K562 (cell line): ENCODE results near the gene SND1. TPM values are rescaled to one million over a fixed set of nuclear protein-coding genes. Genes with fewer than 3 reads are reported as not detected.

ENCODE experiments used
- ARID1B ChIP-seq: fragments of 450-650 bp; IDR thresholded peaks from 2 replicates; pipeline ENCODE4 v1.6.1; 2016; ENCODE audit warnings: antibody characterized with exemption, mild to moderate bottlenecking, inconsistent platforms
- CBFB ChIP-seq: sonication (generic); formaldehyde crosslinking; IDR thresholded peaks from 2 replicates; pipeline ENCODE4 v1.4.0; 2020; ENCODE audit warnings: mild to moderate bottlenecking, missing genetic modification reagents
- CC2D1A ChIP-seq: fragments of 450-650 bp; IDR thresholded peaks from 2 replicates; pipeline ENCODE4 v1.6.1; 2017; ENCODE audit warnings: mild to moderate bottlenecking
- ELF1 ChIP-seq: fragments of 200-800 bp; sonication (Bioruptor generic); IDR thresholded peaks from 2 replicates; pipeline ENCODE4 v1.6.1; 2016; ENCODE audit warnings: missing genetic modification characterization, missing compliant biosample characterization
- EP300 ChIP-seq: IDR thresholded peaks from 2 replicates; pipeline ENCODE4 v1.6.1; 2012; ENCODE audit warnings: low read length, improper control_type of control experiment
- FOXA3 ChIP-seq, 2 experiments: fragments of 450-650 bp in 1 of 2; sonication (generic) in 1 of 2; formaldehyde crosslinking; IDR thresholded peaks in 1 of 2; conservative IDR thresholded peaks in 1 of 2; 2 replicates each; pipeline versions ENCODE4 v1.4.0 to v1.8.0; 2020 to 2022; ENCODE audit warnings: mild to moderate bottlenecking in 2 of 2, missing genetic modification reagents in 1 of 2
- FOXP1 ChIP-seq: sonication (generic); formaldehyde crosslinking; IDR thresholded peaks from 2 replicates; pipeline ENCODE4 v1.8.0; 2022; ENCODE audit warnings: mild to moderate bottlenecking, missing genetic modification reagents
- HDAC8 ChIP-seq: fragments of 450-650 bp; IDR thresholded peaks from 2 replicates; pipeline ENCODE4 v1.6.1; 2016; ENCODE audit warnings: mild to moderate bottlenecking, missing genetic modification characterization, moderate library complexity, missing compliant biosample characterization
- IFI16 ChIP-seq: fragments of 250-450 bp; sonication (Bioruptor Pico); IDR thresholded peaks from 2 replicates; pipeline ENCODE4 v2.1.2; 2022; ENCODE audit warnings: mild to moderate bottlenecking, inconsistent platforms
- KLF13 ChIP-seq: fragments of 450-650 bp; IDR thresholded peaks from 2 replicates; pipeline ENCODE4 v1.6.1; 2016; ENCODE audit warnings: missing genetic modification characterization, low read depth, mild to moderate bottlenecking, missing compliant biosample characterization, moderate library complexity, borderline replicate concordance
- MEF2A ChIP-seq: IDR thresholded peaks from 2 replicates; pipeline ENCODE4 v1.6.1; 2011; ENCODE audit warnings: low read depth, mild to moderate bottlenecking, low read length, moderate library complexity; ENCODE audit not compliant: control insufficient read depth
- MTA1 ChIP-seq: fragments of 450-650 bp; IDR thresholded peaks from 2 replicates; pipeline ENCODE4 v1.6.1; 2017; ENCODE audit warnings: borderline replicate concordance
- NFATC3 ChIP-seq: fragments of 450-650 bp; IDR thresholded peaks from 2 replicates; pipeline ENCODE4 v1.6.1; 2017; ENCODE audit warnings: mild to moderate bottlenecking
- NONO ChIP-seq, 2 experiments: fragments of 200-400 bp in 1 of 2; fragments of 450-650 bp in 1 of 2; formaldehyde crosslinking in 1 of 2; IDR thresholded peaks; 2 replicates each; pipeline ENCODE4 v1.6.1; 2017; ENCODE audit warnings: low read depth in 2 of 2, mild to moderate bottlenecking in 2 of 2, moderate library complexity in 2 of 2, low read length in 1 of 2
- PTRF ChIP-seq: fragments of 450-650 bp; IDR thresholded peaks from 2 replicates; pipeline ENCODE4 v1.6.1; 2016; ENCODE audit warnings: mild to moderate bottlenecking, missing genetic modification characterization, missing compliant biosample characterization
- SAFB ChIP-seq: fragments of 200-400 bp; formaldehyde crosslinking; IDR thresholded peaks from 2 replicates; pipeline ENCODE4 v1.6.1; 2017; ENCODE audit warnings: low read depth, low read length, borderline replicate concordance
- SMARCE1 ChIP-seq: fragments of 450-650 bp; IDR thresholded peaks from 2 replicates; pipeline ENCODE4 v1.7.1; 2016; ENCODE audit warnings: mild to moderate bottlenecking
- TCF3 ChIP-seq: sonication (generic); formaldehyde crosslinking; IDR thresholded peaks from 2 replicates; pipeline ENCODE4 v1.4.0; 2020; ENCODE audit warnings: mild to moderate bottlenecking, missing genetic modification reagents
- TSC22D4 ChIP-seq: fragments of 450-650 bp; IDR thresholded peaks from 2 replicates; pipeline ENCODE4 v1.6.1; 2016; ENCODE audit warnings: missing genetic modification characterization, missing biosample characterization, control low read depth
- ZFP36 ChIP-seq: fragments of 150-350 bp; IDR thresholded peaks from 2 replicates; pipeline ENCODE4 v1.6.1; 2018; ENCODE audit warnings: low read length, low read depth; ENCODE audit not compliant: partially characterized antibody
- ZNF165 ChIP-seq: fragments of 250-450 bp; sonication (Bioruptor Pico); IDR thresholded peaks from 2 replicates; pipeline ENCODE4 v1.4.0; 2020; ENCODE audit warnings: borderline replicate concordance
- ZNF184 ChIP-seq: sonication (generic); formaldehyde crosslinking; IDR thresholded peaks from 2 replicates; pipeline ENCODE4 v1.5.0; 2020; ENCODE audit warnings: missing genetic modification reagents
- ZNF77 ChIP-seq: fragments of 250-450 bp; sonication (Bioruptor Pico); IDR thresholded peaks from 2 replicates; pipeline ENCODE4 v1.5.0; 2020
- polyA plus RNA-seq, 8 experiments: library from polyadenylated mRNA; depleted of rRNA in 4 of 8; stranded (reverse) in 5 of 8; unstranded in 3 of 8; fragments of >200 nt; fragmentation: Nextera tagmentation in 2 of 8; fragmentation: Illumina TruSeq in 1 of 8; extraction: Ambion mirVana in 2 of 8; extraction: Trizol in 1 of 8; gene quantifications; 2 replicates each; pipeline versions ENCODE4 v1.2.1 to v1.2.3, GENCODE V29; 2011 to 2014; ENCODE audit warnings: inconsistent platforms in 1 of 8, missing spikeins in 1 of 8
- total RNA-seq, 7 experiments: library from RNA; depleted of rRNA in 6 of 7; stranded (reverse); fragments of >200 nt in 6 of 7; fragmentation: Illumina TruSeq in 2 of 7; extraction: Trizol in 2 of 7; gene quantifications; 2 replicates each; pipeline versions ENCODE4 v1.2.1 to v1.2.3, GENCODE V29; 2011 to 2021; ENCODE audit warnings: low replicate concordance in 1 of 7
- TF ChIP-seq, protein P1 (sequence below): sonication (generic); formaldehyde crosslinking; IDR thresholded peaks from 2 replicates; pipeline ENCODE4 v1.8.1; 2023; ENCODE audit warnings: missing genetic modification reagents, mild to moderate bottlenecking, borderline replicate concordance

The SND1 gene
- total and polyA plus RNA-seq, 9 of the 15 experiments (the other 6 are each of a cell fraction or from before 2014, with no cell fraction given), result 46.5 to 307 (median 191) TPM

GRCh38 chr7:127838816-127839415, 186.9 kb downstream of the SND1 start (continued):
- TF ChIP-seq, protein P1, sequence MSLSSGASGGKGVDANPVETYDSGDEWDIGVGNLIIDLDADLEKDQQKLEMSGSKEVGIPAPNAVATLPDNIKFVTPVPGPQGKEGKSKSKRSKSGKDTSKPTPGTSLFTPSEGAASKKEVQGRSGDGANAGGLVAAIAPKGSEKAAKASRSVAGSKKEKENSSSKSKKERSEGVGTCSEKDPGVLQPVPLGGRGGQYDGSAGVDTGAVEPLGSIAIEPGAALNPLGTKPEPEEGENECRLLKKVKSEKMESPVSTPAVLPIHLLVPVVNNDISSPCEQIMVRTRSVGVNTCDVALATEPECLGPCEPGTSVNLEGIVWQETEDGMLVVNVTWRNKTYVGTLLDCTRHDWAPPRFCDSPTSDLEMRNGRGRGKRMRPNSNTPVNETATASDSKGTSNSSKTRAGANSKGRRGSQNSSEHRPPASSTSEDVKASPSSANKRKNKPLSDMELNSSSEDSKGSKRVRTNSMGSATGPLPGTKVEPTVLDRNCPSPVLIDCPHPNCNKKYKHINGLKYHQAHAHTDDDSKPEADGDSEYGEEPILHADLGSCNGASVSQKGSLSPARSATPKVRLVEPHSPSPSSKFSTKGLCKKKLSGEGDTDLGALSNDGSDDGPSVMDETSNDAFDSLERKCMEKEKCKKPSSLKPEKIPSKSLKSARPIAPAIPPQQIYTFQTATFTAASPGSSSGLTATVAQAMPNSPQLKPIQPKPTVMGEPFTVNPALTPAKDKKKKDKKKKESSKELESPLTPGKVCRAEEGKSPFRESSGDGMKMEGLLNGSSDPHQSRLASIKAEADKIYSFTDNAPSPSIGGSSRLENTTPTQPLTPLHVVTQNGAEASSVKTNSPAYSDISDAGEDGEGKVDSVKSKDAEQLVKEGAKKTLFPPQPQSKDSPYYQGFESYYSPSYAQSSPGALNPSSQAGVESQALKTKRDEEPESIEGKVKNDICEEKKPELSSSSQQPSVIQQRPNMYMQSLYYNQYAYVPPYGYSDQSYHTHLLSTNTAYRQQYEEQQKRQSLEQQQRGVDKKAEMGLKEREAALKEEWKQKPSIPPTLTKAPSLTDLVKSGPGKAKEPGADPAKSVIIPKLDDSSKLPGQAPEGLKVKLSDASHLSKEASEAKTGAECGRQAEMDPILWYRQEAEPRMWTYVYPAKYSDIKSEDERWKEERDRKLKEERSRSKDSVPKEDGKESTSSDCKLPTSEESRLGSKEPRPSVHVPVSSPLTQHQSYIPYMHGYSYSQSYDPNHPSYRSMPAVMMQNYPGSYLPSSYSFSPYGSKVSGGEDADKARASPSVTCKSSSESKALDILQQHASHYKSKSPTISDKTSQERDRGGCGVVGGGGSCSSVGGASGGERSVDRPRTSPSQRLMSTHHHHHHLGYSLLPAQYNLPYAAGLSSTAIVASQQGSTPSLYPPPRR (CRISPR knock-in tag), result no peak
- TF ChIP-seq NFATC3 (no peak), CC2D1A (no peak; the same call in 1 of the 2 replicates), KLF13 (tag) (no peak), ELF1 (tag) (no peak), ARID1B (peak; percentile 95), HDAC8 (no peak), NONO (IDR thresholded peaks at IDR 0.05; ENCODE audit: low read depth in 2 of 2, low read length in 1 of 2) (no peak), PTRF (no peak), FOXA3 (CRISPR knock-in tag; conservative IDR thresholded peaks at IDR 0.05 in 1 of 2, IDR thresholded peaks at IDR 0.05 in 1 of 2) (no peak; a peak in 1 of 4 replicates), ZNF165 (CRISPR knock-in tag) (no peak), FOXP1 (no peak), ZFP36 (peak; percentile 85), SMARCE1 (peak; percentile 83), ZNF77 (CRISPR knock-in tag) (no peak), TCF3 (peak; percentile 96), MTA1 (no peak), IFI16 (CRISPR knock-in tag) (no peak), EP300 (peak; percentile 92), ZNF184 (CRISPR knock-in tag) (no peak), TSC22D4 (tag) (no peak), CBFB (CRISPR knock-in tag) (no peak), SAFB (no peak), MEF2A (peak; percentile 78; the same call in 1 of the 2 replicates)
